Keratinocyte (primary cell): Measurements from ENCODE around the gene C1QTNF5. TPM values are rescaled to one million over a fixed set of nuclear protein-coding genes. Genes with fewer than 3 reads are reported as not detected.

Experiments
- DNase-seq: peaks from one replicate; pipeline ENCODE4 v3.0.0-alpha.2; 2011; ENCODE audit warnings: low read depth, missing footprints, low spot score
- FAIRE-seq: peaks from 2 replicates; lab custom pipeline; 2011; peaks lifted over from hg19 to GRCh38; lab: Jason Lieb, UNC
- H2AFZ ChIP-seq: 2 replicates; pipeline ENCODE4 v1.6.0; 2012; ENCODE audit warnings: low read length, control low read depth, inconsistent platforms; ENCODE audit not compliant: control insufficient read depth
- H3K27ac ChIP-seq: 2 replicates; pipeline ENCODE4 v1.5.1; 2011; ENCODE audit warnings: low read length; ENCODE audit not compliant: control insufficient read depth, insufficient read depth
- H3K27me3 ChIP-seq: 3 replicates; pipeline ENCODE4 v1.6.0; 2011; ENCODE audit warnings: low read length; ENCODE audit not compliant: control insufficient read depth, insufficient read depth; ENCODE audit errors: extremely low read depth
- H3K36me3 ChIP-seq, 2 experiments: 2 replicates in 1 of 2; 3 replicates in 1 of 2; pipeline ENCODE4 v1.5.1; 2011; ENCODE audit warnings: low read length in 2 of 2, mild to moderate bottlenecking in 1 of 2; ENCODE audit not compliant: control insufficient read depth in 2 of 2, insufficient read depth in 2 of 2; ENCODE audit errors: extremely low read depth in 1 of 2
- H3K4me1 ChIP-seq: 3 replicates; pipeline ENCODE4 v1.5.1; 2011; ENCODE audit warnings: low read length; ENCODE audit not compliant: control insufficient read depth, insufficient read depth; ENCODE audit errors: extremely low read depth
- H3K4me2 ChIP-seq: 3 replicates; pipeline ENCODE4 v1.6.0; 2011; ENCODE audit warnings: low read depth, low read length; ENCODE audit not compliant: control insufficient read depth, insufficient read depth; ENCODE audit errors: extremely low read depth
- H3K4me3 ChIP-seq, 3 experiments: fragments of 200-600 bp in 1 of 3; sonication (generic) in 1 of 3; 2 replicates in 2 of 3; 3 replicates in 1 of 3; pipeline ENCODE4 v1.5.1; 2011 to 2016; ENCODE audit warnings: low read length in 3 of 3, mild to moderate bottlenecking in 3 of 3, control low read depth in 2 of 3, inconsistent platforms in 1 of 3, low read depth in 1 of 3, mixed read lengths in 1 of 3, mixed run types in 1 of 3, moderate library complexity in 1 of 3; ENCODE audit not compliant: control insufficient read depth in 2 of 3, insufficient read depth in 2 of 3; ENCODE audit errors: extremely low read depth in 1 of 3
- H3K79me2 ChIP-seq: 2 replicates; pipeline ENCODE4 v1.6.0; 2012; ENCODE audit warnings: low read length; ENCODE audit not compliant: control insufficient read depth, insufficient read depth
- H3K9ac ChIP-seq: 3 replicates; pipeline ENCODE4 v1.6.0; 2011; ENCODE audit warnings: low read length; ENCODE audit not compliant: control insufficient read depth, insufficient read depth; ENCODE audit errors: extremely low read depth
- H3K9me1 ChIP-seq: 3 replicates; pipeline ENCODE4 v1.6.0; 2011; ENCODE audit warnings: low read length; ENCODE audit not compliant: control insufficient read depth, insufficient read depth; ENCODE audit errors: extremely low read depth
- H3K9me3 ChIP-seq: 2 replicates; pipeline ENCODE4 v1.5.1; 2012; ENCODE audit warnings: low read depth, low read length; ENCODE audit not compliant: control insufficient read depth
- H4K20me1 ChIP-seq: 3 replicates; pipeline ENCODE4 v1.6.0; 2011; ENCODE audit warnings: low read length; ENCODE audit not compliant: control insufficient read depth, insufficient read depth; ENCODE audit errors: extremely low read depth
- CTCF ChIP-seq, 3 experiments: IDR thresholded peaks in 1 of 3; conservative IDR thresholded peaks in 1 of 3; optimal IDR thresholded peaks in 1 of 3; 2 replicates in 2 of 3; 3 replicates in 1 of 3; pipeline versions ENCODE3 to v1.5.1; 2011; ENCODE audit warnings: low read length in 3 of 3, mild to moderate bottlenecking in 3 of 3, moderate library complexity in 2 of 3, control low read depth in 1 of 3, inconsistent platforms in 1 of 3; ENCODE audit not compliant: insufficient read depth in 2 of 3; ENCODE audit errors: extremely low read depth in 1 of 3
- EZH2 ChIP-seq: IDR thresholded peaks from one replicate; pipeline ENCODE4 v1.6.1; 2012; ENCODE audit warnings: inconsistent platforms, mild to moderate bottlenecking, low read length, moderate library complexity
- dilution Hi-C: fragments of 300-500 bp; cut with MboI; formaldehyde crosslinking; loops from one replicate; pipeline ENCODE4 v1.7.0; 2020; ENCODE audit warnings: low sequenced_read_pairs; ENCODE audit not compliant: extremely low pct_ligation_motif_present
- polyA plus RNA-seq, 5 experiments: library from polyadenylated mRNA; depleted of rRNA in 3 of 5; stranded (reverse) in 3 of 5; stranded (forward) in 1 of 5; unstranded in 1 of 5; fragments of >200 nt; gene quantifications; 1 replicate in 1 of 5; 2 replicates in 3 of 5; 3 replicates in 1 of 5; pipeline versions ENCODE4 v1.2.1 to v1.2.3, GENCODE V29; 2011 to 2012; ENCODE audit warnings: missing spikeins in 2 of 5, low read depth in 1 of 5, low replicate concordance in 1 of 5

The C1QTNF5 gene
- polyA plus RNA-seq, 1 donor (not counting 4 experiments of a cell fraction or from before 2014, with no cell fraction given) = not detected

GRCh38 chr11:119341222-119342022 is 739 bp upstream of the C1QTNF5 start:
- Histone ChIP-seq H3K4me1 (peaks cover 5% of the 10 kb centered on the region), H3K79me2 (peaks cover 7% of the 10 kb centered on the region), H4K20me1 (peaks cover 3% of the 10 kb centered on the region), H3K9ac (no peak overlapping the region), H3K4me3 (no peak overlapping the region), H3K27ac (no peak overlapping the region), H3K27me3 (peaks cover 43% of the 10 kb centered on the region), H3K9me1 (no peaks in the 10 kb centered on the region), H2AFZ (no peak overlapping the region), H3K36me3 (peaks cover 2 to 8% of the 10 kb centered on the region in 2 experiments), H3K4me2 (no peak overlapping the region), H3K9me3 (no peaks in the 10 kb centered on the region)
- TF ChIP-seq EZH2 (peak; percentile 76), CTCF (optimal IDR thresholded peaks at IDR 0.05 in 1 of 3, IDR thresholded peaks at IDR 0.05 in 1 of 3, conservative IDR thresholded peaks at IDR 0.05 in 1 of 3; ENCODE audit: extremely low read depth in 1 of 3, insufficient read depth in 2 of 3, low read length in 3 of 3) (no peak)
- dilution Hi-C loops = no loop called here
- FAIRE-seq (no peak), DNase-seq (no peak)

GRCh38 chr11:119339589-119340334 is 921 bp downstream of the C1QTNF5 start:
- Histone ChIP-seq H3K27ac (no peak overlapping the region), H3K27me3 (peaks cover 43% of the 10 kb centered on the region), H3K9me1 (no peaks in the 10 kb centered on the region), H3K9me3 (no peaks in the 10 kb centered on the region), H3K9ac (no peak overlapping the region), H3K4me1 (peaks cover 14% of the 10 kb centered on the region), H3K4me2 (peak overlapping the region; percentile 58), H2AFZ (no peak overlapping the region), H4K20me1 (peaks cover 3% of the 10 kb centered on the region), H3K79me2 (peaks cover 24% of the 10 kb centered on the region), H3K36me3 (peaks cover 4 to 14% of the 10 kb centered on the region in 2 experiments), H3K4me3 (peak overlapping the region in 2 of 3 experiments; percentile 10 to 18)
- TF ChIP-seq CTCF (optimal IDR thresholded peaks at IDR 0.05 in 1 of 3, IDR thresholded peaks at IDR 0.05 in 1 of 3, conservative IDR thresholded peaks at IDR 0.05 in 1 of 3; ENCODE audit: extremely low read depth in 1 of 3, insufficient read depth in 2 of 3, low read length in 3 of 3) (peak; percentile 40 to 84 (median 68)), EZH2 (no peak)
- DNase-seq (no peak), FAIRE-seq (no peak)
- dilution Hi-C loops = no loop called here
